ENCODE data around the gene GMPR2. TPM values are rescaled to one million over a fixed set of nuclear protein-coding genes. Genes with fewer than 3 reads are reported as not detected.
A peak's percentile ranks its signal among the peaks of the same experiment; 100 is the strongest.

GMPR2 gene
- total and polyA plus RNA-seq, 2 experiments from 2014 or later: 55.0 to 70.9 TPM

GRCh38 chr14:24211311-24211710 lies 21.4 kb upstream of the GMPR2 start:
- 92 to 94% methylated on average over 6 of the region's 6 CpGs for WGBS, 2 experiments (ENCODE audit: low coverage in 1 of 2, low lambda C conversion rate in 2 of 2, missing lambda C conversion rate in 2 of 2)
- no peak for DNase-seq
- no peak overlapping the region for H3K4me2 ChIP-seq (ENCODE audit: unreplicated experiment)
- peaks cover 9% of the 10 kb centered on the region for H3K4me1 ChIP-seq (ENCODE audit: insufficient read depth)
- no peaks in the 10 kb centered on the region for H3K9me2 ChIP-seq (ENCODE audit: insufficient read depth)
- in situ Hi-C loops (cut with MboI): no loop called here
- no peak overlapping the region for H3K27ac ChIP-seq
- peaks cover 10% of the 10 kb centered on the region for H3K79me2 ChIP-seq (ENCODE audit: insufficient read depth)
- peaks cover 17% of the 10 kb centered on the region for H3F3A ChIP-seq (ENCODE audit: insufficient read depth)
- H3K9ac ChIP-seq: no peak overlapping the region
- H3K4me3 ChIP-seq: no peak overlapping the region
- no peak overlapping the region for H2AFZ ChIP-seq
- no peaks in the 10 kb centered on the region for H4K20me1 ChIP-seq (ENCODE audit: insufficient read depth)
- no peaks in the 10 kb centered on the region for H3K9me3 ChIP-seq (ENCODE audit: low read depth)
- H3K27me3 ChIP-seq (replicated peaks; ENCODE audit: insufficient read depth): no peaks in the 10 kb centered on the region
- peaks cover 8% of the 10 kb centered on the region; the same call in 1 of the 2 replicates for H3K36me3 ChIP-seq (ENCODE audit: low read depth)
- TF ChIP-seq EZH2 (IDR thresholded peaks at IDR 0.05; ENCODE audit: insufficient read depth, poor library complexity, severe bottlenecking) (no peak), EZH2phosphoT487 (IDR thresholded peaks at IDR 0.05; ENCODE audit: insufficient read depth, low read depth) (no peak)

DNA sequence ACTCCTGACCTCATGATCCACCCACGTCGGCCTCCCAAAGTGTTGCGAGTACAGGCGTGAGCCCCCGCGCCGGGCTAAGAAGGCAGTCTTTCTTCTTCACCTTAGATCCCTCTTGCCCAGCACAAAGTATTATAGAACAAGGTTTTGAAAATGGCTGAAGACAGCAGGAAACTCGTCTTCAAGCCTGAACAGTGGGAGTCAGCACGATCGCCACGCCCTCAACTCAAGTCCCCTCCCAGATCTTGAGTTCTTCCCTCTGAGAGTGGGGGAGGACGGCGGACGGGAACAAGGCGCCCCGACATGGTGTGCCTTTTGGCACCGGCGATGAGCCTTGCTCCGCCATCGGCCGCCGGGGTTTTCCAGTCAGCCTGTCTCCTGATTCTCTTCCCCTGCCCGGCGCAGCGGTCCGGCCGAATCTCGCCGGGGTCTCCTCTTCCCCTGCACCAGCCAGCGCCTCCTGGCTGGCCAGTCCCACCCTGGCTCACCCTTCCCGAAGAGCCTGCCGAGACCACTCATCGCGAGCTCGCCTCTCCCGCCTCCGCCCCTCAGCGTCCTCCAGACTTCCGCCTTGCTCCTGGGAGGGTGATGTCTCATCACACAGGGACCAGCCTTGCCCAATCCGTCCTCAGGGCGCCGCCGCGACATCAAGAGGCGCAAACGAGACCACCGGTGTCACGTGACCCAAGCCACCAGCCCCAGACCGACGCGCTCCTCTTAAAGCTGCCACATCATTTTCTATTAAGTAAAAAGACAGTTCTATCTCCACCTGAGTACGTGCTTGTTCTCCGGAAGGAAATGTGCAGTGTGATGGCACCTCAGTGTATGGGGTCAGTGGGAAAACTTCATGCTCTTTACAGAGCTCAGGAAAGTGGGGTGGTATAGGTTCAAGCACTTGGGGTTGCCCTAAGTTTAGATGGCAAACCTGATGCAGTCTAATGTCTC lies 19.5 kb upstream of the GMPR2 start, which contains the start of gene CHMP4A:
Gene CHMP4A, minus strand, starts transcription at position 565 of the 942 bp plus-strand sequence. Its CDS starts 49 bp downstream, at position 516.
- H3K9me3 ChIP-seq (ENCODE audit: low read depth): no peaks in the 10 kb centered on the region

DNA sequence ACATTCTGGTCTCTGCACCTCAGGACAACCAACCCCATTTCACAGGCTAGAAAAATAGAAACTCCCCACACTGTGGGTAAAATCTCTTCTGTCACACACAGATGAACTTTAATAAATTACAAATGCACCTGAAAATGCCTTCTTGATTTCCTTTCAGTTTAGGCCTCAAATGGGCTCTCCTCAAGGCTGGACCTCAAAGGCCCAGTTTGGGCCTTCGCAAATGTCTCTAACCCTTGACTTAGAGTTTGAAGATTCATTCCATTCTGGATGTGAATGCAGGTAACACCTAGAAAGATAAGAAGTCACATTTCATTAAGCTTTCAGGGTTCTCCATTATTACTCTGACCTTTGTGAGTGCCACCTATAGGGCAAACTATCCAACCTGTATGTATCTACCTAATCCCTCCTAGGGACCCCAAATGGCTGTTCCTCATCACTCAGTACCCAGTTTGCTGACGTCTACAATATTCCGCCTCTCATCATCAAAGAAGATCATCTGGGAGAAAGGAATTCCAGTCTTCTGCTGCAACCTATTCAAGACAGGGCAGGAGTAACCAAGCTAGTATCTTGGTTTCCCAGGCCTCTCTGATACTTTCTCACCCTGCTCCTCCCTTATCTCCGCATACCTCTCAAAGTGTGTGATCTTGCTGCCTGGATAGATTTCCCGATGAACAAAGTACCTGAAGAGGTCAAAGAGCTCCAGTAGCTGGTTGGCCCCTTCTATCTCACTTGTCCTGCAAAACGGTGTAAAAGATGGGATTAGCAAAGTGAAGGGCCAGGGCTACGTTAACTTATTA lies 18.7 kb upstream of the GMPR2 start:
- no peaks in the 10 kb centered on the region for H4K20me1 ChIP-seq (ENCODE audit: insufficient read depth)
- TF ChIP-seq EZH2phosphoT487 (IDR thresholded peaks at IDR 0.05; ENCODE audit: insufficient read depth, low read depth): no peak
- TF ChIP-seq EZH2 (IDR thresholded peaks at IDR 0.05; ENCODE audit: insufficient read depth, poor library complexity, severe bottlenecking): no peak
- peaks cover 8% of the 10 kb centered on the region; the same call in 1 of the 2 replicates for H3K36me3 ChIP-seq (ENCODE audit: low read depth)
- peaks cover 20% of the 10 kb centered on the region for H3K79me2 ChIP-seq (ENCODE audit: insufficient read depth)
- peak overlapping the region; percentile 86 for H3K4me2 ChIP-seq (ENCODE audit: unreplicated experiment)
- peak overlapping the region; percentile 75 for H3K4me3 ChIP-seq
- 84 to 87% methylated on average over 7 of the region's 7 CpGs for WGBS, 2 experiments (ENCODE audit: low coverage in 1 of 2, low lambda C conversion rate in 2 of 2, missing lambda C conversion rate in 2 of 2)
- H3K4me1 ChIP-seq (ENCODE audit: insufficient read depth): peaks cover 9% of the 10 kb centered on the region
- H3K27ac ChIP-seq: peak overlapping the region; percentile 99
- H2AFZ ChIP-seq: peak overlapping the region; percentile 90
- peak overlapping the region; percentile 98 for H3K9ac ChIP-seq
- H3K9me2 ChIP-seq (ENCODE audit: insufficient read depth): no peaks in the 10 kb centered on the region
- peaks cover 36% of the 10 kb centered on the region for H3F3A ChIP-seq (ENCODE audit: insufficient read depth)
- DNase-seq: no peak
- in situ Hi-C loops (cut with MboI): no loop called here
- no peaks in the 10 kb centered on the region for H3K9me3 ChIP-seq (ENCODE audit: low read depth)
- H3K27me3 ChIP-seq (replicated peaks; ENCODE audit: insufficient read depth): no peaks in the 10 kb centered on the region

More for the DNA sequence above, 19.5 kb upstream of the GMPR2 start, which contains the start of gene CHMP4A:
- peak; percentile 100 for DNase-seq
- peaks cover 29% of the 10 kb centered on the region for H3F3A ChIP-seq (ENCODE audit: insufficient read depth)
- peak within 1 kb of the TSS; percentile 75 for H3K4me3 ChIP-seq
- peak within 1 kb of the TSS; percentile 98 for H3K9ac ChIP-seq
- H3K36me3 ChIP-seq (ENCODE audit: low read depth): peaks cover 8% of the 10 kb centered on the region; the same call in 1 of the 2 replicates
- peaks cover 9% of the 10 kb centered on the region for H3K4me1 ChIP-seq (ENCODE audit: insufficient read depth)
- H2AFZ ChIP-seq: peak within 1 kb of the TSS; percentile 90
- WGBS, 2 experiments (ENCODE audit: low coverage in 1 of 2, low lambda C conversion rate in 2 of 2, missing lambda C conversion rate in 2 of 2): 0 to 1% methylated on average over 46 to 52 of the region's 53 CpGs
- TF ChIP-seq EZH2 (IDR thresholded peaks at IDR 0.05; ENCODE audit: insufficient read depth, poor library complexity, severe bottlenecking) (no peak), EZH2phosphoT487 (IDR thresholded peaks at IDR 0.05; ENCODE audit: insufficient read depth, low read depth) (no peak)
- H4K20me1 ChIP-seq (ENCODE audit: insufficient read depth): no peaks in the 10 kb centered on the region
- H3K4me2 ChIP-seq (ENCODE audit: unreplicated experiment): peak within 1 kb of the TSS; percentile 86
- in situ Hi-C loops (cut with MboI): no loop called here
- H3K79me2 ChIP-seq (ENCODE audit: insufficient read depth): peaks cover 15% of the 10 kb centered on the region
- H3K9me2 ChIP-seq (ENCODE audit: insufficient read depth): no peaks in the 10 kb centered on the region
- H3K27ac ChIP-seq: peak within 1 kb of the TSS; percentile 99
- no peaks in the 10 kb centered on the region for H3K27me3 ChIP-seq (replicated peaks; ENCODE audit: insufficient read depth)
